ENCODE data around the gene CD83. TPM values are rescaled to one million over a fixed set of nuclear protein-coding genes. Genes with fewer than 3 reads are reported as not detected.

The CD83 gene
- total and polyA plus RNA-seq, 2 of the 4 experiments (the other 2 are of a cell fraction), result 2.0 to 2.5 TPM

DNA sequence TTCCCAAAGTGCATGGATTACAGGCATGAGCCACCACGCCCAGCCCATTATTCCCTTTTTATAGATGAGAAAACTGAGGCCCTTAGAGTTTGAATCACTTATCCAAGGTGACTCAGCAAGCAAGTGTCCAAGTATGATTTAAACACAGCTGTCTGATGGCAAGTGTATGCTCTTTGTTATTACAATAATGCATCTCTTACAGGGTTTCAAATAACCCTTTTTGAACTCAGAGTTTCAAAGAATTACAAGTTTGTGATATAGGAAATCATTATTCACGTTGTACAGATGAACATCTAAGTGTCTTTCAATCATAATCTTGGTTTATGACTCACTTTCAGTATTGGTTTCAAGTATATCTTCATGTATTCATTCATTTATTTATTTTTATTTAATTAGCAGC is 63.0 kb downstream of the CD83 start:
- BruUV-seq (replicated peaks), result no TSS peak
- H3K23ac ChIP-seq (ENCODE audit: low read depth, low read length), result no peak overlapping the region
- H2AK9ac ChIP-seq (replicated peaks; ENCODE audit: low read depth, low read length, poor library complexity), result no peak overlapping the region
- in situ Hi-C loops (cut with MboI; ENCODE audit: low sequenced_read_pairs) (no loop called here), intact Hi-C loops (cut with micrococcal nuclease) (no loop called here), dilution Hi-C loops (cut with HindIII; ENCODE audit: low sequenced_read_pairs, unreplicated experiment) (no loop called here)
- ChIA-PET CTCF (no interaction called here), POLR2A (ENCODE audit: unreplicated experiment) (no interaction called here)
- H3K4me3 ChIP-seq (ENCODE audit: insufficient read depth, low read depth, low read length), result no peak overlapping the region
- H2BK120ac ChIP-seq (ENCODE audit: low read depth, low read length), result no peak overlapping the region
- H3K4me1 ChIP-seq (ENCODE audit: control insufficient read depth, insufficient read depth, low read length), result no peaks in the 10 kb centered on the region
- H3K27ac ChIP-seq (ENCODE audit: insufficient read depth, low read length), result no peak overlapping the region
- TF ChIP-seq CTCF (conservative IDR thresholded peaks at IDR 0.05; ENCODE audit: low read depth, low read length) (no peak), CEBPB (IDR thresholded peaks at IDR 0.05; ENCODE audit: low read depth, low read length) (no peak), MAZ (IDR thresholded peaks at IDR 0.05; ENCODE audit: borderline replicate concordance, low read depth, low read length) (no peak), FOS (IDR thresholded peaks at IDR 0.05; ENCODE audit: low read depth, low read length) (no peak), RCOR1 (IDR thresholded peaks at IDR 0.05; ENCODE audit: insufficient replicate concordance, low read length) (no peak), USF2 (IDR thresholded peaks at IDR 0.05; ENCODE audit: low read depth, low read length) (no peak), RFX5 (IDR thresholded peaks at IDR 0.05; ENCODE audit: low read depth, low read length) (no peak), POLR2A (IDR thresholded peaks at IDR 0.05; ENCODE audit: low read depth, low read length) (no peak), MXI1 (IDR thresholded peaks at IDR 0.05; ENCODE audit: borderline replicate concordance, low read depth, low read length) (no peak), SMC3 (IDR thresholded peaks at IDR 0.05; ENCODE audit: low read depth, low read length) (no peak), CHD1 (IDR thresholded peaks at IDR 0.05; ENCODE audit: low read depth, low read length) (no peak), BHLHE40 (IDR thresholded peaks at IDR 0.05; ENCODE audit: low read depth, low read length) (no peak), NFE2L2 (IDR thresholded peaks at IDR 0.05; ENCODE audit: low read depth, low read length) (no peak), RAD21 (IDR thresholded peaks at IDR 0.05; ENCODE audit: low read length) (no peak), MAFK (IDR thresholded peaks at IDR 0.05; ENCODE audit: low read depth, low read length) (no peak)
- TF ChIP-seq, protein P1, sequence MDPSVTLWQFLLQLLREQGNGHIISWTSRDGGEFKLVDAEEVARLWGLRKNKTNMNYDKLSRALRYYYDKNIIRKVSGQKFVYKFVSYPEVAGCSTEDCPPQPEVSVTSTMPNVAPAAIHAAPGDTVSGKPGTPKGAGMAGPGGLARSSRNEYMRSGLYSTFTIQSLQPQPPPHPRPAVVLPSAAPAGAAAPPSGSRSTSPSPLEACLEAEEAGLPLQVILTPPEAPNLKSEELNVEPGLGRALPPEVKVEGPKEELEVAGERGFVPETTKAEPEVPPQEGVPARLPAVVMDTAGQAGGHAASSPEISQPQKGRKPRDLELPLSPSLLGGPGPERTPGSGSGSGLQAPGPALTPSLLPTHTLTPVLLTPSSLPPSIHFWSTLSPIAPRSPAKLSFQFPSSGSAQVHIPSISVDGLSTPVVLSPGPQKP (IDR thresholded peaks at IDR 0.05; ENCODE audit: borderline replicate concordance, low read depth, low read length), result no peak
- H4K5ac ChIP-seq (ENCODE audit: low read depth, low read length), result no peak overlapping the region
- H3K36me3 ChIP-seq (ENCODE audit: control insufficient read depth, insufficient read depth, low read length), result no peaks in the 10 kb centered on the region
- no peaks in the 10 kb centered on the region for H3K79me1 ChIP-seq (ENCODE audit: low read depth in 1 of 2, low read length in 2 of 2)
- H3K4ac ChIP-seq (ENCODE audit: low read depth, low read length), result no peak overlapping the region
- H2BK15ac ChIP-seq (ENCODE audit: low read depth, low read length), result no peak overlapping the region
- H3K18ac ChIP-seq (ENCODE audit: low read depth, low read length), result no peak overlapping the region
- H3K14ac ChIP-seq (replicated peaks; ENCODE audit: low read depth, low read length), result no peak overlapping the region
- H2BK5ac ChIP-seq (ENCODE audit: low read depth, low read length, poor library complexity, severe bottlenecking), result no peak overlapping the region
- no peaks in the 10 kb centered on the region; the same call in 1 of the 2 replicates for H3K9me1 ChIP-seq (ENCODE audit: insufficient read depth, low read length)
- DNase-seq, result no peak
- H2AK5ac ChIP-seq (ENCODE audit: low read depth, low read length), result no peak overlapping the region
- peaks cover 3% of the 10 kb centered on the region for H3K9me3 ChIP-seq (ENCODE audit: control insufficient read depth, insufficient read depth, low read length)
- peaks cover 24% of the 10 kb centered on the region for H3K27me3 ChIP-seq (ENCODE audit: control insufficient read depth, insufficient read depth, low read length)
- no peaks in the 10 kb centered on the region for H4K20me1 ChIP-seq (ENCODE audit: insufficient read depth, low read length)
- no peak overlapping the region for H3K56ac ChIP-seq (ENCODE audit: extremely low read depth, insufficient read depth, low read length)
- H3K4me2 ChIP-seq (ENCODE audit: low read depth, low read length), result no peak overlapping the region
- H4K91ac ChIP-seq (ENCODE audit: insufficient read depth, low read depth, low read length), result no peak overlapping the region
- no peak for ATAC-seq (ENCODE audit: low read depth)
- H4K8ac ChIP-seq (ENCODE audit: low read depth in 2 of 2, low read length in 2 of 2), result no peak overlapping the region
- no peak overlapping the region for H2BK20ac ChIP-seq (ENCODE audit: low read depth, low read length)
- no peak overlapping the region for H2AFZ ChIP-seq (replicated peaks; ENCODE audit: low read length, poor library complexity)
- H3K9ac ChIP-seq (ENCODE audit: low read depth, low read length), result no peak overlapping the region
- no CpG with 5 or more reads among the region's 2 CpGs for WGBS, 2 experiments (ENCODE audit: extremely low coverage in 2 of 2, insufficient read length in 1 of 2)

Measured in IMR-90 (cell line).